GM19023 (cell line): ENCODE data around the gene CCDC71L.
A peak's percentile ranks its signal among the peaks of the same experiment; 100 is the strongest.
"Not testable (repeated sequence)": the region's sequence is repeated elsewhere in the genome, so short reads cannot be mapped to it uniquely, and the experiment has no call there.

Source experiments
- ATAC-seq: cut with Tn5 transposase; IDR thresholded peaks from one replicate; pipeline ENCODE4 v1.9.1; 2021; ENCODE audit warnings: mild to moderate bottlenecking, moderate library complexity; ENCODE audit not compliant: unreplicated experiment

CCDC71L gene

GRCh38 chr7:106660862-106661720, at the start of gene CCDC71L:
TSS of gene CCDC71L (minus strand) at chr7:106661158. CDS start at chr7:106660896, 262 bp downstream.
- peak; percentile 68 for ATAC-seq

GRCh38 chr7:106709604-106710003, 48.6 kb upstream of the CCDC71L start:
- not testable (repeated sequence) for ATAC-seq

GRCh38 chr7:106704000-106704840, 43.3 kb upstream of the CCDC71L start:
- no peak for ATAC-seq

- no peak for ATAC-seq
These were observed 32.9 kb upstream of the CCDC71L start for GRCh38 chr7:106693677-106694353.

GRCh38 chr7:106692450-106693051, 31.6 kb upstream of the CCDC71L start:
- ATAC-seq = no peak

- not testable (repeated sequence) for ATAC-seq
These were observed 27.2 kb upstream of the CCDC71L start for GRCh38 chr7:106688161-106688560.

GRCh38 chr7:106683941-106684340, 23.0 kb upstream of the CCDC71L start:
- ATAC-seq = no peak

GRCh38 chr7:106681815-106682495, 21.0 kb upstream of the CCDC71L start:
- no peak for ATAC-seq

GRCh38 chr7:106679153-106679931, 18.4 kb upstream of the CCDC71L start:
- no peak for ATAC-seq

GRCh38 chr7:106678795-106679152, 17.8 kb upstream of the CCDC71L start:
- ATAC-seq = no peak

GRCh38 chr7:106676506-106676905, 15.5 kb upstream of the CCDC71L start:
- ATAC-seq = not testable (repeated sequence)

GRCh38 chr7:106673688-106674087, 12.7 kb upstream of the CCDC71L start:
- ATAC-seq = not testable (repeated sequence)

GRCh38 chr7:106671930-106672329, 11.0 kb upstream of the CCDC71L start:
- not testable (repeated sequence) for ATAC-seq

GRCh38 chr7:106671160-106671559, 10.2 kb upstream of the CCDC71L start:
- ATAC-seq = no peak

- no peak for ATAC-seq
These were observed 8.0 kb upstream of the CCDC71L start for GRCh38 chr7:106668861-106669524.

GRCh38 chr7:106666353-106666752, 5.4 kb upstream of the CCDC71L start:
- ATAC-seq = no peak

- no peak for ATAC-seq
These were observed 3.4 kb upstream of the CCDC71L start for GRCh38 chr7:106664343-106664742.

GRCh38 chr7:106659963-106660861, 746 bp downstream of the CCDC71L start:
- peak; percentile 59 for ATAC-seq
